Fibroblast of skin of back (primary cell): ENCODE data around the gene PCBP1.
A peak's percentile ranks its signal among the peaks of the same experiment; 100 is the strongest.
"Not testable (repeated sequence)": the region's sequence is repeated elsewhere in the genome, so short reads cannot be mapped to it uniquely, and the experiment has no call there.

Experiments used
- DNase-seq: peaks from one replicate; pipeline ENCODE4 v3.0.0-alpha.2; 2013

PCBP1 gene

GRCh38 chr2:70126413-70126812 is 39.1 kb downstream of the PCBP1 start:
- DNase-seq, result no peak

DNA sequence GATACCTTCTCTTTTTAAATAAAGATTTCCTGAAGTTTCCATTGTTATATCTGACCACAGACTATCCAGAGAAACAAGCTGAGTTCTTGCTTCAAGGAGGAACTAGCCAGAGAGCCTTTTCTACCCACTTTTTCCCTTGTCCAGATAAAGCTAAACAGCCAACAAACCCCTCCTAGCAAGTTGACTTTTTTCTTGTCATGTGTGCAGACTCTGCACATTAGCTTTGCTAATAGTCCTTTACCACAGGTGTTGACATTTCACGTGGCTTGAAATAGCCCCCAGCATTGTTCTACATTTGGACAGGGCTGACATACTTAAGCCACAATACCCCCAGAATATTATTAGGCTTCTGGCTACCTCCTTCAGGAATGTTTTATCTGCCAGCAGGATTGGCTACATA is 40.7 kb downstream of the PCBP1 start:
- DNase-seq, result no peak

DNA sequence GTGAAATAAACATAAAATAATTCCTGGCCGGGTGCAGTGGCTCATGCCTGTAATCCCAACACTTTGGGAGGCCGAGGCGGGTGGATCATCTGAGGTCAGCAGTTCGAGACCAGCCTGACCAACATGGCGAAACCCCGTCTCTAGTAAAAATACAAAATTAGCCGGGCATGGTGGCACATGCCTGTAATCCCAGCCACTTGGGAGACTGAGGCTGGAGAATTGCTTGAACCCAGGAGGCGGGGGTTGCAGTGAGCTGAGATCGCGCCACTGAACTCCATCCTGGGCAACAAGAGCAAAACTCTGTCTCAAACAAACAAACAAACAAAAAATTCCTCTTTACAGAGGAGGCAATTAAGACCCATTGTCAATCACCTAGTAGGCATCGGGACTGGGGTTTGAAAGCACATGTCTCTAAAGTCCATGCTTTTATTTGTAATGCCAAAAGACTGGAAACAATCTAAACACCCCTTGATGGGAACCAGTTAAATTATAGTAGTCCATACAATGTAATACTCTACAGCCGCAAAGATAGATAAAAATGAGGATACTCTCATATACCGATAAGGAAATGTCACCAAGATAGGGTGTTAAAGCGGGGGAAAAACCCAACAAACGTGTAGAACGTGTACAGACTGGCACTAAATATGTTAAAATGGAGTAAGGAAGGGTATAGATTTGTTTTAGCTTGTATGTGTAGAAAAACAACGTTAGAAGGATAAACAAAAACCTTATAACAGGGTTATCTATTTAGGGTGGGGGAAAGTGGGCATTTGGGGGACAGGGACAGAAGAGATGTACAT is 44.3 kb downstream of the PCBP1 start:
- not testable (repeated sequence) for DNase-seq

DNA sequence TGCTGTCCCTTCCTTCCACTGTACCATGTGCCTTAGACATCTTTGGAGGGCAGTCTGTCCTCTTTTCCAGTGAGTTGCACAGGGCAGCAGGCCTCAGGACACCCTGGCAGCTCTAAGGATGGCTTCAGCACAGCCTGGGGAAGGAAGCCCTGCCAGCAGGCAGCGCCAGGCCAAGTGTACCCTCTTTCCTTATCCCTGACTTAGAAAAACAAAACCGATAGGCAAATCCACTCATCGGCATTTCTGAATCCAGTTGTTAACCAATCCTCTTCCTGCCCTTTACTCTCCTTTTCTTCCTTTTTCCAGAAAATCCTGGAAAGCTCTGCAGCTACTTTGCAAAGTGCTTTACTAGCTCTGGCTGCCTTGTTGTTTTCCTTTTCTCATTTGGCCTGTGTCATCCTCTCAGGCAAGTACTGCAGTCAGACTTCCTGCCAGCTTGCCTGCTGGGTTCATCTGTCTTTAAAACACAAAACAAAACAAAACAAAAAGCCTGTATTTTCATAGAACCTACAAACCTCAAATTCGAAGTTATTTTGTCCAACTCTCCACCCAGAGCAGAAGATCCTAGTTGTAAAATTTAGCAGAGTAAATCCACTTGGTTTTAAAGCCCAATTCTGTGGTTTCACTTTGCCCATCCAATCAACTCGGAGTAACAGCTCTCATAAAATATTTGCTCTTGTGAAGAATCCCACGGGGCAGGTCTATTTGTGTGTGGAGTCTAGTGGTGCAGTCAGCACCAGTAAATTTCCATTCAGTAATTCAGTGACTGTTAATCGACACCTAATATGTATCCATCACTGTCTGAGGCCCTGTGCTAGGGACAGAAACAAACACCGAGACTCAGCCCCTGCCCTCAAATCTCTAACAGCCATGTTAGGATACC is 45.2 kb downstream of the PCBP1 start:
- peak; percentile 65 for DNase-seq

- no peak for DNase-seq
Observed at GRCh38 chr2:70133127-70133452, 45.8 kb downstream of the PCBP1 start.

GRCh38 chr2:70133491-70134322 is 46.4 kb downstream of the PCBP1 start:
- DNase-seq, result no peak

DNA sequence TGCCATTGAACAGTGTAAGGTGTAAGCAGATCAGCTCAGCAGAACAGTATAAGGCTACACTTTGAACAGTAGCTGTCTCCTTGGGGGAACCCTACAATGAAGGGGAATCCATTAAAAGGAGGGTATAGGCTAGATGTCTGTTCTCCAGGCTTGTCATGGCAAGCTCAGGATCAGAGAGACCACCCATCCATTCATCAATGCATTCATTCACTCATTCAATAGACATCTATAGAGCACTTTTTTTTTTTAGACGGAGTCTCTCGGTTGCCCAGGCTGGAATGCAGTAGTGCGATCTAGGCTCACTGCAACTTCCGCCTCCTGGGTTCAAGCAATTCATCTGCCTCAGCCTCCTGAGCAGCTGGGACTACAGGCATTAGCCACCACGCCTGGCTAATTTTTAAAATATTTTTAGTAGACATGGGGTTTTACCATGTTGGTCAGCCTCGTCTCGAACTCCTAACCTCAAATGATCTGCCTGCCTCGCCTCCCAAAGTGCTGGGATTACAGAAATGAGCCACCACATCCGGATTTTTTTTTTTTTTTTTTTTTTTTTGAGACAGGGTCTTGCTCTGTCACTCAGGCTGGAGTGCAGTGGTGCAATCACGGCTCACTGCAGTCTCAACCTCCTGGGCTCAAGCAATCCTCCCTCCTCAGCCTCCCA is 47.2 kb downstream of the PCBP1 start:
- not testable (repeated sequence) for DNase-seq
